Ishikawa (cell line): ENCODE measurements around the gene POLR2M.

Experiments used
- CEBPB ChIP-seq: IDR thresholded peaks from 2 replicates; pipeline ENCODE4 v1.6.1; 2012
- CREB1 ChIP-seq: IDR thresholded peaks from 2 replicates; pipeline ENCODE4 v1.6.1; 2012; ENCODE audit warnings: low read depth
- EGR1 ChIP-seq: IDR thresholded peaks from 2 replicates; pipeline ENCODE4 v1.6.1; 2012
- EP300 ChIP-seq: IDR thresholded peaks from 2 replicates; pipeline ENCODE4 v1.6.1; 2012; ENCODE audit warnings: borderline replicate concordance
- FOXM1 ChIP-seq: IDR thresholded peaks from 2 replicates; pipeline ENCODE4 v1.6.1; 2012; ENCODE audit warnings: low read depth, borderline replicate concordance
- MAX ChIP-seq: IDR thresholded peaks from 2 replicates; pipeline ENCODE4 v1.6.1; 2012
- NFIC ChIP-seq: IDR thresholded peaks from 2 replicates; pipeline ENCODE4 v1.6.1; 2012
- RAD21 ChIP-seq: IDR thresholded peaks from 2 replicates; pipeline ENCODE4 v1.6.1; 2012; ENCODE audit warnings: low read depth
- REST ChIP-seq: IDR thresholded peaks from 2 replicates; pipeline ENCODE4 v1.6.1; 2012; ENCODE audit warnings: low read depth, mild to moderate bottlenecking
- TAF1 ChIP-seq: IDR thresholded peaks from 2 replicates; pipeline ENCODE4 v1.6.1; 2012; ENCODE audit warnings: low read depth, mild to moderate bottlenecking
- TCF12 ChIP-seq: IDR thresholded peaks from 2 replicates; pipeline ENCODE4 v1.6.1; 2012; ENCODE audit warnings: low read depth
- TEAD4 ChIP-seq: IDR thresholded peaks from 2 replicates; pipeline ENCODE4 v1.6.1; 2012
- USF1 ChIP-seq: IDR thresholded peaks from 2 replicates; pipeline ENCODE4 v1.6.1; 2012
- YY1 ChIP-seq: IDR thresholded peaks from 2 replicates; pipeline ENCODE4 v1.6.1; 2012; ENCODE audit warnings: low read depth
- ZBTB7A ChIP-seq: IDR thresholded peaks from 2 replicates; pipeline ENCODE4 v1.6.1; 2012; ENCODE audit warnings: low read depth

The POLR2M gene

DNA sequence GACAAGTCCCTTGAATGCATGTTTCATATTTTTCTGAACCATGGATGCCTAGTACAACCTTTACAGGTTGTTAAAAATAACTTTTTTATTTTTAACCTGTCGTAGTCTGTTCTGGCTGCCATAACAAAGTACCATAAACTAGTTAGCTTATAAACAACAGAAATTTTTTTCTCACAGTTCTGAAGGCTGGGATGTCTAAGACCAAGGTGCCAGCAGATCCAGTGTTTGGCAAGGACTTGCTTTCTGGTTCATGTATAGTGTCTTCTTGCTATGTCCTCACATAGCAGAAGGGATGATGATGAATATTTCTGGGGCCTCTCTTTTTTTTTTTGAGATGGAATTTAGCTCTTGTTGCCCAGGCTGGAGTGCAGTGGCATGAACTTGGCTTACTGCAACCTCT is 23.0 kb upstream of the POLR2M start:
- TF ChIP-seq TCF12 = no peak
- TF ChIP-seq MAX = no peak
- TF ChIP-seq YY1 = no peak
- TF ChIP-seq EGR1 = no peak
- TF ChIP-seq REST = no peak
- TF ChIP-seq NFIC = no peak
- TF ChIP-seq TEAD4 = no peak
- no peak for TF ChIP-seq USF1
- TF ChIP-seq CREB1 = no peak
- no peak for TF ChIP-seq CEBPB
- TF ChIP-seq TAF1 = no peak
- TF ChIP-seq ZBTB7A = no peak
- TF ChIP-seq FOXM1 = no peak
- no peak for TF ChIP-seq EP300
- TF ChIP-seq RAD21 = no peak

GRCh38 chr15:57684491-57685151 is 21.9 kb upstream of the POLR2M start:
- no peak for TF ChIP-seq TCF12
- TF ChIP-seq USF1 = no peak
- no peak for TF ChIP-seq CEBPB
- no peak for TF ChIP-seq MAX
- no peak for TF ChIP-seq REST
- no peak for TF ChIP-seq NFIC
- TF ChIP-seq FOXM1 = no peak
- TF ChIP-seq YY1 = no peak
- TF ChIP-seq CREB1 = no peak
- TF ChIP-seq TAF1 = no peak
- TF ChIP-seq TEAD4 = no peak
- TF ChIP-seq ZBTB7A = no peak
- no peak for TF ChIP-seq RAD21
- TF ChIP-seq EGR1 = no peak
- no peak for TF ChIP-seq EP300

GRCh38 chr15:57685306-57686095 is 21.0 kb upstream of the POLR2M start:
- no peak for TF ChIP-seq CREB1
- TF ChIP-seq FOXM1 = no peak
- TF ChIP-seq EP300 = no peak
- TF ChIP-seq NFIC = no peak
- no peak for TF ChIP-seq TAF1
- no peak for TF ChIP-seq EGR1
- no peak for TF ChIP-seq YY1
- TF ChIP-seq REST = no peak
- no peak for TF ChIP-seq CEBPB
- TF ChIP-seq USF1 = no peak
- TF ChIP-seq ZBTB7A = no peak
- TF ChIP-seq TCF12 = no peak
- no peak for TF ChIP-seq TEAD4
- TF ChIP-seq RAD21 = no peak
- TF ChIP-seq MAX = no peak
